T47D (cell line): ENCODE data around the gene ADSS2.

Experiments
- DNase-seq, 2 experiments: peaks; one replicate each; pipeline versions ENCODE4 v3.0.0 to v3.0.0-alpha.2; 2011 to 2012; ENCODE audit warnings: low read depth in 1 of 2, low spot score in 1 of 2
- JUND ChIP-seq: IDR thresholded peaks from 2 replicates; pipeline ENCODE4 v1.6.1; 2012; ENCODE audit warnings: low read depth
- in situ Hi-C: cut with HindIII; loops from 2 replicates; pipeline ENCODE4 v1.10.0; 2016; ENCODE audit warnings: low sequenced_read_pairs, low pct_unique_long_range_greater_than_20kb

The ADSS2 gene

GRCh38 chr1:244405856-244406255 is 45.9 kb downstream of the ADSS2 start:
- TF ChIP-seq JUND, result no peak
- no peak for DNase-seq
- in situ Hi-C loops, result no loop called here

- in situ Hi-C loops, result no loop called here
- DNase-seq, result no peak
- no peak for TF ChIP-seq JUND
These were observed 48.3 kb downstream of the ADSS2 start for GRCh38 chr1:244403431-244403830.

- in situ Hi-C loops, result no loop called here
- TF ChIP-seq JUND, result no peak
- no peak for DNase-seq
These were observed 50.7 kb downstream of the ADSS2 start for GRCh38 chr1:244400974-244401373.

- TF ChIP-seq JUND, result no peak
- no peak for DNase-seq
- in situ Hi-C loops, result no loop called here
These were observed 54.6 kb downstream of the ADSS2 start for GRCh38 chr1:244397131-244397530.

- in situ Hi-C loops, result no loop called here
- no peak for DNase-seq
These were observed 55.7 kb downstream of the ADSS2 start for GRCh38 chr1:244395965-244396364.

GRCh38 chr1:244394826-244395765 is 56.6 kb downstream of the ADSS2 start:
- DNase-seq, result no peak
- in situ Hi-C loops, result no loop called here
- no peak for TF ChIP-seq JUND

More at GRCh38 chr1:244395965-244396364, 55.7 kb downstream of the ADSS2 start:
- TF ChIP-seq JUND, result no peak

- no peak for TF ChIP-seq JUND
- DNase-seq, result no peak
- in situ Hi-C loops, result no loop called here
These were observed 57.4 kb downstream of the ADSS2 start for GRCh38 chr1:244394346-244394745.

- no peak for DNase-seq
- in situ Hi-C loops, result no loop called here
- TF ChIP-seq JUND, result no peak
These were observed 58.0 kb downstream of the ADSS2 start for GRCh38 chr1:244393604-244394176.

GRCh38 chr1:244391761-244392160 is 59.9 kb downstream of the ADSS2 start:
- no peak for DNase-seq
- TF ChIP-seq JUND, result no peak
- in situ Hi-C loops, result no loop called here

- in situ Hi-C loops, result no loop called here
- no peak for TF ChIP-seq JUND
- DNase-seq, result no peak
These were observed 62.7 kb downstream of the ADSS2 start for GRCh38 chr1:244388961-244389360.

- DNase-seq, result no peak
- no peak for TF ChIP-seq JUND
- in situ Hi-C loops, result no loop called here
These were observed 64.3 kb downstream of the ADSS2 start for GRCh38 chr1:244387415-244387814.

- in situ Hi-C loops, result no loop called here
- no peak for DNase-seq
- TF ChIP-seq JUND, result no peak
These were observed 65.1 kb downstream of the ADSS2 start for GRCh38 chr1:244386595-244386994.

GRCh38 chr1:244384066-244384465 is 67.6 kb downstream of the ADSS2 start:
- in situ Hi-C loops, result no loop called here
- no peak for DNase-seq
- TF ChIP-seq JUND, result no peak
